ENCODE results near the gene ZNF239. TPM values are rescaled to one million over a fixed set of nuclear protein-coding genes. Genes with fewer than 3 reads are reported as not detected.

Gene ZNF239
- total and polyA plus RNA-seq, 2 of the 8 experiments (the other 6 are each of a cell fraction or from before 2014, with no cell fraction given), result 2.4 to 11.4 TPM

DNA sequence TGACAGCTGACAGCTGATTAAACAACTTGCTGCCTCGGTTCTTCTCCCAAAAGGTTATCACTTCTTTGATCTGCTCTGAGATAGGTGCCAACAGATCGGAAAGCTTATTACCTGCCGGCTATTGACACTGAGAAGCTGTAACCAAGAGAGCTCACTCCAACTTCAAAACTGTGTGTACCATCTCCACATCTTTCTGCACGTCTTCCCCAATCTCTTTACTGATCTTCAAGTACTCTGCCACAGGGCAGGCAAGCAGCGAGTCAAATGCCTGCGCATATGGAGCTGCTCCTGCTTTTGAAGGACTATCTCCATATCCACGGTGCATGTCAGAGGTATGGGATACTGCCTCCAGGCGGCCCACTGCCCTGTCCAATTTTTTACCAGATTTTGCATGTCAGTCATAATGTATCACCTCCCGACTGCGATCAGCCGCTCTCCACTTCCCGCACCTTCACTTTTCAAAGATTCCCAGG, 31.5 kb upstream of the ZNF239 start (continued):
- TF ChIP-seq, protein P1, sequence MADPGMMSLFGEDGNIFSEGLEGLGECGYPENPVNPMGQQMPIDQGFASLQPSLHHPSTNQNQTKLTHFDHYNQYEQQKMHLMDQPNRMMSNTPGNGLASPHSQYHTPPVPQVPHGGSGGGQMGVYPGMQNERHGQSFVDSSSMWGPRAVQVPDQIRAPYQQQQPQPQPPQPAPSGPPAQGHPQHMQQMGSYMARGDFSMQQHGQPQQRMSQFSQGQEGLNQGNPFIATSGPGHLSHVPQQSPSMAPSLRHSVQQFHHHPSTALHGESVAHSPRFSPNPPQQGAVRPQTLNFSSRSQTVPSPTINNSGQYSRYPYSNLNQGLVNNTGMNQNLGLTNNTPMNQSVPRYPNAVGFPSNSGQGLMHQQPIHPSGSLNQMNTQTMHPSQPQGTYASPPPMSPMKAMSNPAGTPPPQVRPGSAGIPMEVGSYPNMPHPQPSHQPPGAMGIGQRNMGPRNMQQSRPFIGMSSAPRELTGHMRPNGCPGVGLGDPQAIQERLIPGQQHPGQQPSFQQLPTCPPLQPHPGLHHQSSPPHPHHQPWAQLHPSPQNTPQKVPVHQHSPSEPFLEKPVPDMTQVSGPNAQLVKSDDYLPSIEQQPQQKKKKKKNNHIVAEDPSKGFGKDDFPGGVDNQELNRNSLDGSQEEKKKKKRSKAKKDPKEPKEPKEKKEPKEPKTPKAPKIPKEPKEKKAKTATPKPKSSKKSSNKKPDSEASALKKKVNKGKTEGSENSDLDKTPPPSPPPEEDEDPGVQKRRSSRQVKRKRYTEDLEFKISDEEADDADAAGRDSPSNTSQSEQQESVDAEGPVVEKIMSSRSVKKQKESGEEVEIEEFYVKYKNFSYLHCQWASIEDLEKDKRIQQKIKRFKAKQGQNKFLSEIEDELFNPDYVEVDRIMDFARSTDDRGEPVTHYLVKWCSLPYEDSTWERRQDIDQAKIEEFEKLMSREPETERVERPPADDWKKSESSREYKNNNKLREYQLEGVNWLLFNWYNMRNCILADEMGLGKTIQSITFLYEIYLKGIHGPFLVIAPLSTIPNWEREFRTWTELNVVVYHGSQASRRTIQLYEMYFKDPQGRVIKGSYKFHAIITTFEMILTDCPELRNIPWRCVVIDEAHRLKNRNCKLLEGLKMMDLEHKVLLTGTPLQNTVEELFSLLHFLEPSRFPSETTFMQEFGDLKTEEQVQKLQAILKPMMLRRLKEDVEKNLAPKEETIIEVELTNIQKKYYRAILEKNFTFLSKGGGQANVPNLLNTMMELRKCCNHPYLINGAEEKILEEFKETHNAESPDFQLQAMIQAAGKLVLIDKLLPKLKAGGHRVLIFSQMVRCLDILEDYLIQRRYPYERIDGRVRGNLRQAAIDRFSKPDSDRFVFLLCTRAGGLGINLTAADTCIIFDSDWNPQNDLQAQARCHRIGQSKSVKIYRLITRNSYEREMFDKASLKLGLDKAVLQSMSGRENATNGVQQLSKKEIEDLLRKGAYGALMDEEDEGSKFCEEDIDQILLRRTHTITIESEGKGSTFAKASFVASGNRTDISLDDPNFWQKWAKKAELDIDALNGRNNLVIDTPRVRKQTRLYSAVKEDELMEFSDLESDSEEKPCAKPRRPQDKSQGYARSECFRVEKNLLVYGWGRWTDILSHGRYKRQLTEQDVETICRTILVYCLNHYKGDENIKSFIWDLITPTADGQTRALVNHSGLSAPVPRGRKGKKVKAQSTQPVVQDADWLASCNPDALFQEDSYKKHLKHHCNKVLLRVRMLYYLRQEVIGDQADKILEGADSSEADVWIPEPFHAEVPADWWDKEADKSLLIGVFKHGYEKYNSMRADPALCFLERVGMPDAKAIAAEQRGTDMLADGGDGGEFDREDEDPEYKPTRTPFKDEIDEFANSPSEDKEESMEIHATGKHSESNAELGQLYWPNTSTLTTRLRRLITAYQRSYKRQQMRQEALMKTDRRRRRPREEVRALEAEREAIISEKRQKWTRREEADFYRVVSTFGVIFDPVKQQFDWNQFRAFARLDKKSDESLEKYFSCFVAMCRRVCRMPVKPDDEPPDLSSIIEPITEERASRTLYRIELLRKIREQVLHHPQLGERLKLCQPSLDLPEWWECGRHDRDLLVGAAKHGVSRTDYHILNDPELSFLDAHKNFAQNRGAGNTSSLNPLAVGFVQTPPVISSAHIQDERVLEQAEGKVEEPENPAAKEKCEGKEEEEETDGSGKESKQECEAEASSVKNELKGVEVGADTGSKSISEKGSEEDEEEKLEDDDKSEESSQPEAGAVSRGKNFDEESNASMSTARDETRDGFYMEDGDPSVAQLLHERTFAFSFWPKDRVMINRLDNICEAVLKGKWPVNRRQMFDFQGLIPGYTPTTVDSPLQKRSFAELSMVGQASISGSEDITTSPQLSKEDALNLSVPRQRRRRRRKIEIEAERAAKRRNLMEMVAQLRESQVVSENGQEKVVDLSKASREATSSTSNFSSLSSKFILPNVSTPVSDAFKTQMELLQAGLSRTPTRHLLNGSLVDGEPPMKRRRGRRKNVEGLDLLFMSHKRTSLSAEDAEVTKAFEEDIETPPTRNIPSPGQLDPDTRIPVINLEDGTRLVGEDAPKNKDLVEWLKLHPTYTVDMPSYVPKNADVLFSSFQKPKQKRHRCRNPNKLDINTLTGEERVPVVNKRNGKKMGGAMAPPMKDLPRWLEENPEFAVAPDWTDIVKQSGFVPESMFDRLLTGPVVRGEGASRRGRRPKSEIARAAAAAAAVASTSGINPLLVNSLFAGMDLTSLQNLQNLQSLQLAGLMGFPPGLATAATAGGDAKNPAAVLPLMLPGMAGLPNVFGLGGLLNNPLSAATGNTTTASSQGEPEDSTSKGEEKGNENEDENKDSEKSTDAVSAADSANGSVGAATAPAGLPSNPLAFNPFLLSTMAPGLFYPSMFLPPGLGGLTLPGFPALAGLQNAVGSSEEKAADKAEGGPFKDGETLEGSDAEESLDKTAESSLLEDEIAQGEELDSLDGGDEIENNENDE (IDR thresholded peaks at IDR 0.05; ENCODE audit: insufficient replicate concordance, low read length), result no peak
- TF ChIP-seq KDM5A (IDR thresholded peaks at IDR 0.05; ENCODE audit: low read length) (no peak), CBX5 (IDR thresholded peaks at IDR 0.05; ENCODE audit: low read depth, low read length) (no peak)
